ENCODE measurements around the gene ARHGAP33.

- TF ChIP-seq POLR2AphosphoS5 (IDR thresholded peaks at IDR 0.05; ENCODE audit: low read depth, low read length): no peak
- TF ChIP-seq TAF1 (IDR thresholded peaks at IDR 0.05; ENCODE audit: borderline replicate concordance, insufficient read depth, low read length): no peak
- no peak for TF ChIP-seq SIN3A (IDR thresholded peaks at IDR 0.05; ENCODE audit: borderline replicate concordance, insufficient read depth, low read length)
- no peak for TF ChIP-seq REST (IDR thresholded peaks at IDR 0.05; ENCODE audit: insufficient read depth in 1 of 2, low read depth in 2 of 2, low read length in 2 of 2)
These were observed 48.8 kb downstream of the ARHGAP33 start for GRCh38 chr19:35824150-35824549.

Measured in PFSK-1 (cell line).